MM.1S (cell line): ENCODE measurements around the gene RNASEH2A.

Experiments
- DNase-seq: peaks from one replicate; pipeline ENCODE4 v3.0.0-alpha.2; 2015
- H2AFZ ChIP-seq: fragments of 300-600 bp; sonication (generic); 2 replicates; pipeline ENCODE4 v1.6.0; 2016; ENCODE audit warnings: antibody characterized with exemption, low read length
- H3F3A ChIP-seq: fragments of 300-600 bp; sonication (generic); 2 replicates; pipeline ENCODE4 v1.6.1; 2016; ENCODE audit warnings: mild to moderate bottlenecking, antibody characterized with exemption, low read length, moderate library complexity, mixed read lengths; ENCODE audit not compliant: insufficient read depth
- H3K27ac ChIP-seq: fragments of 300-600 bp; sonication (generic); 2 replicates; pipeline ENCODE4 v1.5.1; 2016; ENCODE audit warnings: mild to moderate bottlenecking, low read length
- H3K27me3 ChIP-seq: fragments of 300-600 bp; sonication (generic); replicated peaks from 2 replicates; pipeline ENCODE4 v1.6.0; 2016; ENCODE audit warnings: low read length; ENCODE audit not compliant: insufficient read depth
- H3K36me3 ChIP-seq: fragments of 300-600 bp; sonication (generic); replicated peaks from 2 replicates; pipeline ENCODE4 v1.6.1; 2016; ENCODE audit warnings: mild to moderate bottlenecking, low read length, mixed read lengths; ENCODE audit not compliant: insufficient read depth
- H3K4me1 ChIP-seq: fragments of 300-600 bp; sonication (generic); 2 replicates; pipeline ENCODE4 v1.6.1; 2016; ENCODE audit warnings: low read length, mixed read lengths
- H3K4me2 ChIP-seq: fragments of 300-600 bp; sonication (generic); 2 replicates; pipeline ENCODE4 v1.6.0; 2016; ENCODE audit warnings: low read depth, low read length
- H3K4me3 ChIP-seq: fragments of 300-600 bp; sonication (generic); 2 replicates; pipeline ENCODE4 v1.5.1; 2016; ENCODE audit warnings: low read length, mixed read lengths
- H3K79me2 ChIP-seq: fragments of 300-600 bp; sonication (generic); 2 replicates; pipeline ENCODE4 v1.6.1; 2016; ENCODE audit warnings: mixed run types, low read length, mixed read lengths
- H3K9ac ChIP-seq: fragments of 300-600 bp; sonication (generic); 2 replicates; pipeline ENCODE4 v1.6.1; 2016; ENCODE audit warnings: low read length, mixed read lengths
- H3K9me2 ChIP-seq: fragments of 300-600 bp; sonication (generic); replicated peaks from 2 replicates; pipeline ENCODE4 v1.6.1; 2016; ENCODE audit warnings: mild to moderate bottlenecking, low read length, mixed read lengths; ENCODE audit not compliant: insufficient read depth
- H3K9me3 ChIP-seq: fragments of 300-600 bp; sonication (generic); replicated peaks from 2 replicates; pipeline ENCODE4 v1.6.1; 2016; ENCODE audit warnings: mild to moderate bottlenecking, low read length, mixed read lengths; ENCODE audit not compliant: insufficient read depth
- H4K20me1 ChIP-seq: fragments of 300-600 bp; sonication (generic); 2 replicates; pipeline ENCODE4 v1.6.1; 2016; ENCODE audit warnings: mild to moderate bottlenecking, low read length, moderate library complexity, mixed read lengths; ENCODE audit not compliant: insufficient read depth
- CTCF ChIP-seq: fragments of 300-600 bp; sonication (generic); IDR thresholded peaks from 2 replicates; pipeline ENCODE4 v1.5.1; 2016; ENCODE audit warnings: antibody characterized with exemption, low read length, mixed read lengths
- EZH2 ChIP-seq: fragments of 300-600 bp; sonication (generic); optimal IDR thresholded peaks from 2 replicates; pipeline ENCODE3; 2017; ENCODE audit warnings: low read depth, mild to moderate bottlenecking, antibody characterized with exemption, low read length, mixed read lengths
- EZH2phosphoT487 ChIP-seq: fragments of 300-600 bp; sonication (generic); IDR thresholded peaks from 2 replicates; pipeline ENCODE4 v1.6.1; 2018; ENCODE audit warnings: antibody characterized with exemption, low read length

Gene RNASEH2A

GRCh38 chr19:12783291-12783848 is 23.0 kb upstream of the RNASEH2A start:
- Histone ChIP-seq H3K4me3 (no peak overlapping the region), H4K20me1 (no peaks in the 10 kb centered on the region), H3K4me2 (no peak overlapping the region), H3K9ac (no peak overlapping the region), H2AFZ (no peak overlapping the region), H3F3A (peaks cover 16% of the 10 kb centered on the region), H3K9me2 (no peaks in the 10 kb centered on the region), H3K79me2 (no peaks in the 10 kb centered on the region), H3K36me3 (no peaks in the 10 kb centered on the region), H3K9me3 (no peaks in the 10 kb centered on the region), H3K27me3 (no peaks in the 10 kb centered on the region), H3K27ac (no peak overlapping the region), H3K4me1 (peaks cover 14% of the 10 kb centered on the region)
- no peak for TF ChIP-seq CTCF
- no peak for TF ChIP-seq EZH2
- TF ChIP-seq EZH2phosphoT487, result no peak
- no peak for DNase-seq

GRCh38 chr19:12783849-12784393 is 22.5 kb upstream of the RNASEH2A start:
- Histone ChIP-seq H3K4me2 (no peak overlapping the region), H3K9me3 (no peaks in the 10 kb centered on the region), H3K79me2 (no peaks in the 10 kb centered on the region), H3K27me3 (no peaks in the 10 kb centered on the region), H2AFZ (no peak overlapping the region), H3K4me3 (no peak overlapping the region), H3K4me1 (peaks cover 15% of the 10 kb centered on the region), H4K20me1 (no peaks in the 10 kb centered on the region), H3K9me2 (no peaks in the 10 kb centered on the region), H3K9ac (no peak overlapping the region), H3K27ac (no peak overlapping the region), H3F3A (peaks cover 22% of the 10 kb centered on the region), H3K36me3 (no peaks in the 10 kb centered on the region)
- no peak for DNase-seq
- TF ChIP-seq EZH2 (no peak), EZH2phosphoT487 (no peak), CTCF (no peak)

GRCh38 chr19:12784394-12784870 is 22.0 kb upstream of the RNASEH2A start:
- H3K9ac ChIP-seq, result no peak overlapping the region
- no peaks in the 10 kb centered on the region for H3K36me3 ChIP-seq
- H3K9me2 ChIP-seq, result no peaks in the 10 kb centered on the region
- H4K20me1 ChIP-seq, result no peaks in the 10 kb centered on the region
- H3K27me3 ChIP-seq, result no peaks in the 10 kb centered on the region
- H3K4me2 ChIP-seq, result no peak overlapping the region
- H3K79me2 ChIP-seq, result no peaks in the 10 kb centered on the region
- no peak overlapping the region for H3K4me3 ChIP-seq
- peaks cover 27% of the 10 kb centered on the region for H3F3A ChIP-seq
- no peaks in the 10 kb centered on the region for H3K9me3 ChIP-seq
- DNase-seq, result no peak
- H3K27ac ChIP-seq, result no peak overlapping the region
- TF ChIP-seq EZH2phosphoT487 (no peak), CTCF (no peak), EZH2 (no peak)
- H3K4me1 ChIP-seq, result peaks cover 19% of the 10 kb centered on the region
- no peak overlapping the region for H2AFZ ChIP-seq
